ENCODE results near the gene AAK1.
"Not testable (repeated sequence)": the region's sequence is repeated elsewhere in the genome, so short reads cannot be mapped to it uniquely, and the experiment has no call there.

DNA sequence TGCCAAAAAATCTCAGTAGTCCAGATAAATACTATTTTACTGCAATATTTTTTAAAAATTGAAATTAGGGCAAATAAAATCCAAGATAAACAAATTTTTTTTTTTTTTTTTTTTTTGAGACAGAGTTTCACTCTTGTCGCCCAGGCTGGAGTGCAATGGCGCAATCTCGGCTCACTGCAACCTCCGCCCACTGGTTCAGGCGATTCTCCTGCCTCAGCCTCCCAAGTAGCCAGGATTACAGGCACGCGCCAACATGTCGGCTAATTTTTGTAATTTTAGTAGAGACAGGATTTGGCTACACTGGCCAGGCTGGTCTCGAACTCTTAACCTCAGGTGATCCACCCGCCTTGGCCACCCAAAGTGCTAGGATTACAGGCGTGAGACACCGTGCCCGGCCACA is 68.2 kb downstream of the AAK1 start:
- TF ChIP-seq EZH2 (IDR thresholded peaks at IDR 0.05; ENCODE audit: borderline replicate concordance, low read length) = not testable (repeated sequence)
- TF ChIP-seq, protein P1, sequence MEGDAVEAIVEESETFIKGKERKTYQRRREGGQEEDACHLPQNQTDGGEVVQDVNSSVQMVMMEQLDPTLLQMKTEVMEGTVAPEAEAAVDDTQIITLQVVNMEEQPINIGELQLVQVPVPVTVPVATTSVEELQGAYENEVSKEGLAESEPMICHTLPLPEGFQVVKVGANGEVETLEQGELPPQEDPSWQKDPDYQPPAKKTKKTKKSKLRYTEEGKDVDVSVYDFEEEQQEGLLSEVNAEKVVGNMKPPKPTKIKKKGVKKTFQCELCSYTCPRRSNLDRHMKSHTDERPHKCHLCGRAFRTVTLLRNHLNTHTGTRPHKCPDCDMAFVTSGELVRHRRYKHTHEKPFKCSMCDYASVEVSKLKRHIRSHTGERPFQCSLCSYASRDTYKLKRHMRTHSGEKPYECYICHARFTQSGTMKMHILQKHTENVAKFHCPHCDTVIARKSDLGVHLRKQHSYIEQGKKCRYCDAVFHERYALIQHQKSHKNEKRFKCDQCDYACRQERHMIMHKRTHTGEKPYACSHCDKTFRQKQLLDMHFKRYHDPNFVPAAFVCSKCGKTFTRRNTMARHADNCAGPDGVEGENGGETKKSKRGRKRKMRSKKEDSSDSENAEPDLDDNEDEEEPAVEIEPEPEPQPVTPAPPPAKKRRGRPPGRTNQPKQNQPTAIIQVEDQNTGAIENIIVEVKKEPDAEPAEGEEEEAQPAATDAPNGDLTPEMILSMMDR (conservative IDR thresholded peaks at IDR 0.05 in 1 of 2, IDR thresholded peaks at IDR 0.05 in 1 of 2; ENCODE audit: extremely low read depth in 1 of 2, insufficient read depth in 1 of 2, low read depth in 1 of 2, low read length in 2 of 2) = not testable (repeated sequence)
